ENCODE measurements around the gene PACRG.

The PACRG gene

GRCh38 chr6:163324326-163324687, 596.5 kb downstream of the PACRG start:
- DNase-seq, result no peak

GRCh38 chr6:163324688-163325389, 597.1 kb downstream of the PACRG start:
- DNase-seq, result no peak

GRCh38 chr6:163325390-163325784, 597.6 kb downstream of the PACRG start:
- DNase-seq, result no peak

GRCh38 chr6:163327165-163327880, 599.5 kb downstream of the PACRG start:
- no peak for DNase-seq

GRCh38 chr6:163327921-163328320, 600.1 kb downstream of the PACRG start:
- DNase-seq, result no peak

- no peak for DNase-seq
These were observed 600.6 kb downstream of the PACRG start for GRCh38 chr6:163328411-163328810.

GRCh38 chr6:163329991-163330390, 602.2 kb downstream of the PACRG start:
- no peak for DNase-seq

- DNase-seq, result no peak
These were observed 603.5 kb downstream of the PACRG start for GRCh38 chr6:163331245-163331644.

GRCh38 chr6:163332575-163332974, 604.8 kb downstream of the PACRG start:
- DNase-seq, result no peak

- no peak for DNase-seq
These were observed 605.3 kb downstream of the PACRG start for GRCh38 chr6:163333038-163333437.

- no peak for DNase-seq
These were observed 606.2 kb downstream of the PACRG start for GRCh38 chr6:163333701-163334663.

GRCh38 chr6:163335056-163335455, 607.3 kb downstream of the PACRG start:
- DNase-seq, result no peak

GRCh38 chr6:163335671-163336545, 608.1 kb downstream of the PACRG start:
- no peak for DNase-seq

GRCh38 chr6:163336961-163337360, 609.2 kb downstream of the PACRG start:
- no peak for DNase-seq

GRCh38 chr6:163337958-163338357, 610.2 kb downstream of the PACRG start:
- no peak for DNase-seq

- DNase-seq, result no peak
These were observed 611.1 kb downstream of the PACRG start for GRCh38 chr6:163338671-163339405.

GRCh38 chr6:163339466-163339865, 611.7 kb downstream of the PACRG start:
- no peak for DNase-seq

GRCh38 chr6:163340201-163340887, 612.6 kb downstream of the PACRG start:
- DNase-seq, result no peak

GRCh38 chr6:163341224-163342061, 613.7 kb downstream of the PACRG start:
- no peak for DNase-seq

Measured in stimulated activated CD4-positive, alpha-beta T cell treated with anti-CD3 and anti-CD28 coated beads, Interleukin-4, amount 100 ng/mL, for 4 hours (primary cell).